ENCODE data around the gene LRAT.
"Not testable (repeated sequence)": the region's sequence is repeated elsewhere in the genome, so short reads cannot be mapped to it uniquely, and the experiment has no call there.

LRAT gene
- 0 to 0.10 (median 0) reads per million in 18 experiments for total RNA-seq

DNA sequence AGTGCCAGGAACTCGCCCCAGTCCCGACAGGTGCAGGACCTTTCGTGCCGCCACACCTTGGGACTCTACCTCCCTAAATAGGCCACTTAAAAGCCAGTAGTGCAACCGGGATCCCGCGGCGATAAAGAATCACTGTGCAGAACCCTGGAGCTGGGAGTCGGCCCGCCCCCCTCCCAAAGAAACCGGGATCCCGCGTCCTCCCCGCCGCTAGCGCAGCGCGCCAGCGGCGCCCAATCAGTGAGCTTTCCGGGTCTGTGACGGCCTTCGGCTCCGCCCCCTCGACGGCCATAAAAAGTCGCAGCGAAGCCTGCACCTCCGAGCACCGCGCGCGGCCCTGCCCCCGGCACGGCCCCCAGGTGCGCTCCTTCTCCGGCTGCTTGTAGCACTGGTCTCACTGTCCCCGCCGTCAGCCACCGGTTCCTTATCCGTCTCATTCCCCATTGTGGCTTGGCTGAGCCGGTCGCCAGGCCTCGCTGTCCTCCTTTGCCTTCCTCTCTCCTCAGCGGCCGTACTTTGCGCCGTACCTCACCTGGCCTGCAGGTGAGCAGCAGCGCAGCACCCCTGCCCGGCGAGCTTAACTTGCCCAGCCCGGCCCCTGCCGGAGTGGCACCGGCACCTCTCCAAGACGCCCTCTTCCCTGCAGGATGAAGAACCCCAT, at the start of gene LRAT:
LRAT (plus strand) TSS at position 318 of the 658 bp plus-strand sequence; CDS start at position 645, 327 bp downstream.
- no peak for DNase-seq

GRCh38 chr4:154707877-154708276, 35.9 kb upstream of the LRAT start:
- DNase-seq = no peak

GRCh38 chr4:154709550-154709949, 34.2 kb upstream of the LRAT start:
- no peak for DNase-seq

- no peak for DNase-seq
Measured at GRCh38 chr4:154711522-154711921, 32.3 kb upstream of the LRAT start.

GRCh38 chr4:154714339-154715040, 29.3 kb upstream of the LRAT start:
- no peak for DNase-seq

DNA sequence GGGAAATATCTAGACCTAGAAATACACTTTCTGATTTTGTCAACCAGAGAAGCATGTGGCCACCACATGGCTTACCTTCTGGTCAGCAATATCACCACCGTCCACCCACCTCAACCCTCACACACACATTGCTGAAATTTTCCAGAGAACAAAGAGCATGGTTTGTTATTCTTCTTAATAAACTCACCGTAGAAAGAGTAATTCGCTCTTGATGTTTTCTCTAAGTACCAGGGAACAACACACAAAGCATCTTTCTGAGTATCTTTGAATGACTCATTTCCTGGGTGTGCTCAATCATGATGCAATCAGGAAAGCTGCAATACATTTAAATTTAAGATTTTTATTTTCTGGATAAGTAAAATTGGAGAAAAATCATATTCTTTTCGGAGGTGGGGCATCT, 24.7 kb upstream of the LRAT start:
- no peak for DNase-seq

GRCh38 chr4:154720123-154720522, 23.7 kb upstream of the LRAT start:
- DNase-seq = no peak

GRCh38 chr4:154720618-154721267, 23.1 kb upstream of the LRAT start:
- no peak for DNase-seq

DNA sequence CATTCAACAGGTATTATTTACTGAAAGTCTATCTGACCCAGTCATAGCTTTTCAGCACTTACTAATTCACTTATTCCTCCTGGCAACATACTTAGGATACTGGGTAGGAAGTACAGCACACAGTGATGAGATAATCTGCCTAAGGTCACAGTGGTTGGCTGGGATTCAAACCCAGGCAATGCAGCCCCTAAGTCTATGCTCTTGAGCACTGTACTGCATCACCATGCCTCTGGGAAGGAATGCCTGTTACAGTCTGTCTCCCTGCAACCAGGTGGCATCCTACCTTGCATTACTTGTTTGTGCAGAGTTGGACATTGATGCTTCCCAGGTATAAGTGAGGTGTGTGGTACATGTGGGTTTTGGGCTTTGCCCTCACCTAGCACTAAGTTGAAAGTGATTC, 21.5 kb upstream of the LRAT start:
- no peak for DNase-seq

DNA sequence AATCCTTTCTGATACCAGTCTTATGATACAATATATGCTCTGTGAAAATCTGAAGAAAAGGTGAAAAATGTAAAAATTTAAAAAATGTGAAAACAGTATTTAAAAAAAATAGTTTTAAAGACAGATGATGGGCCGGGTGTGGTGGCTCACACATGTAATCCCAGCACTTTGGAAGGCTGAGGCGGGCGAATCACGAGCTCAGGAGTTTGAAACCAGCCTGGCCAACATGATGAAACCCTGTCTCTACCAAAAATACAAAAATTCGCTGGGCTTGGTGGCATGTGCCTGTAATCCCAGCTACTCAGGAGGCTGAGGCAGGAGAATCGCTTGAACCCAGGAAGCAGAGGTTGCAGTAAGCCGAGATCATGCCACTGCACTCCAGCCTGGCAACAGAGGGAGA, 20.2 kb upstream of the LRAT start:
- DNase-seq = not testable (repeated sequence)

DNA sequence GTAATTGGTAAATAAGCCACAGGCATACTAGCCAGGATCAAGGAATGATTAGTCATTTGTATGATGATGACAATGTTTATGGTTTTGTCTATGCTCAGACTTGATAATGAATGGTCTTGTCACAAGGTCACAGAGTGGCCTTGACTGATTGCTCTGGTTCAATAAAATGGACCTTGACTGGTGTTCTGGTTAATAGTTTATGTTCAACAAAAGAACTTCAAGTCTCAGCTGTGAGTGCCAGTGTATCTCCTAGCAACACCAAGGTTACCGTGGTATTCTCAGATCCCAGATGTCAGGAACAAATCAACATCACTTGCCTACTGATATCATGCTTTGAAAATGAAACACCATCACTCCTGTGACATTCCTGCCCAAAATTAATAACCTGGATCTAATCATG, 16.3 kb upstream of the LRAT start:
- DNase-seq = no peak

GRCh38 chr4:154731756-154732155, 12.0 kb upstream of the LRAT start:
- DNase-seq = no peak

- DNase-seq = no peak
Measured at GRCh38 chr4:154732669-154733068, 11.1 kb upstream of the LRAT start.

- DNase-seq = no peak
Measured at GRCh38 chr4:154736770-154737169, 7.0 kb upstream of the LRAT start.

DNA sequence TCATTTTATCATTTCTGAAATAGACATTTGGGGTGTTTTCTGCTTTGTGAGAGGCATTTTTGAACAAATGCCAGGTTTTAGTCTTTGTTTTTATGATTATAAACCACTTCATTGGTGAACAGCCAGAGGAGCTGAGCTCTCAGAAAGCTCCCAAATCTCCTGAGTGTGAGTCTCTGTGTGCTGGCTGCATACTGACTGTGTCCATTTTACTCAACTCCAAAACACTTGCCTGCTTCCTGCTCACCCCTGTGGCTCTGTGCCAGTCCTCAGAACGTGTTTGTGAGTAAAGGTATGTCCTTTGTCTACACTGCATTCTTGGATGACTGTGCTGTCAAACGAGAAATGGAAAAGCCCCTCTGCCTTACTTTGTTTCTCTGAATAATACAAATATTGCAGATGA, 5.4 kb upstream of the LRAT start:
- DNase-seq = no peak

- no peak for DNase-seq
Measured at GRCh38 chr4:154739111-154739510, 4.7 kb upstream of the LRAT start.

DNA sequence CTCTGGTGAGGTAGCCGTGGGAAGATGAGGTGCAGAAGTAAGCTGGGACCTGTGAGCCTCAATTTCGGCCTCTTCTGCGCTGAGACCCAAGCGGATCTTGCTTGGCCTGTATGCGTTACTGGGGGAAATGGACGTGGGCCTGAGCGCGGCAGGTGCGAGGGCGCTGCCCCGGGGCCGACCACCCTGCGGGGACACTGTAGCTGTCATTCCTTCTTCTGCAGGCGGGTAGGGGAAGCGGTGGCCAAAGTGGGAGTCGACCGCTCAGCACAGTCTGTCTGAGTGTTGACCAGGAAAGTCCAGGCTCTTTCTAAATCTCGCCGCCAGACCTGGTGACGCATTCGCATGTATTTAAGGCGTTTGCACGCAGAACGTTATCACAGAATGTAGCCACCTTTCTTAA, 3.3 kb upstream of the LRAT start:
- no peak for DNase-seq

DNA sequence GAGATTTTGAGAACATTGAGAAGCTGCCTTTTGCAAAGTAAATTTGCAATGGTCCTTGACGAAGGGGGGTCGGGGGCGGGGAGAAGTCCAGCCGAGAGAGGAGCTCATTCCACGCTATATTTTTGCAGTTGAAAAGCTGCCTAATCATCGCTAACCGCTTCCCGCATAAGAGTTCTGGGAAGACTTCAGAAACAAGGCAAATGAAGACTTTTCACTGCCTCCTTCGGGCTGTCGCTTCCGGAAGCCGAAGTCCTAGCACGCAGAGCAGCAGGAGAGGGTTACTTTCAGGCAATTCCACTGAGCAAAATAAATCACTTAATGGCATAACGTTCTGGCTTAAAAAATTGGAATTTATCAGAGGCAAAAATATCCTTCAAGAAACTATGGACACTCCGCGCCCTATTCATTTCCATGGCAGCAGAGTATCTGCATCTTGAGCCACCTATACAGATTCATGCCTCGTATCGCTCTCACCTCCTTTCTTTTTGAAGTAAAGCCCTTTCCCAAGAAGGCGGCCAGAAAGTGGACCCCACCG, 2.6 kb upstream of the LRAT start:
- DNase-seq = no peak

- DNase-seq = no peak
Measured at GRCh38 chr4:154741922-154742850, 1.6 kb upstream of the LRAT start.

GRCh38 chr4:154744341-154744926, 634 bp downstream of the LRAT start:
- no peak for DNase-seq

DNA sequence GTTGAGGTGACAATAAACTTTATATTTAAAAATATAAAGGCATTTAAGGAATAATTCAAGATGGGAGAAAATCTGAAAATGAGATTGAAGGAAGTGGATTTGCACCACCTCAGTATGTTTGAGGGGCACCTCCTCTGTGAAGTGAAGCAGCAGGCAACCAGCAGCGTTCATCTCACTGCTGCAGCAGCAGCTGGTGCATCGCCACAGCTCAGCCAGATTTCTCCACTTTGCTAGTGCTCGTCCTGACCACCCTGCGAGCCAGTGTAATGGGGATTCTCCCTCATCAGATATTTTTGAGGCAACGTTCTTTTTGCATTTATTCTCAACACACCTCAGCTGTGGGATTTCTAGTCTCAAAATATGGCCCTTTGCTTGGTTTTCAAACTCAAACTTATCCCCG, 13.9 kb downstream of the LRAT start:
- no peak for DNase-seq

GRCh38 chr4:154760895-154761294, 17.1 kb downstream of the LRAT start:
- DNase-seq = no peak
